Testis (tissue), 3 donors: ENCODE measurements around the gene STAC3. TPM values are rescaled to one million over a fixed set of nuclear protein-coding genes. Genes with fewer than 3 reads are reported as not detected.

Source experiments
- DNase-seq: peaks from one replicate; pipeline ENCODE4 v3.0.0-alpha.2; 2019
- H3K27ac ChIP-seq, 2 donors: fragments of 200-600 bp; sonication (generic); one replicate each; pipeline ENCODE4 v1.5.1; 2019
- H3K27me3 ChIP-seq: fragments of 200-600 bp; sonication (generic); one replicate; pipeline ENCODE4 v1.5.1; 2019
- H3K36me3 ChIP-seq: fragments of 200-600 bp; sonication (generic); one replicate; pipeline ENCODE4 v1.5.1; 2017; ENCODE audit warnings: low read depth; ENCODE audit errors: missing control alignments
- H3K4me1 ChIP-seq: fragments of 200-600 bp; sonication (generic); one replicate; pipeline ENCODE4 v1.5.1; 2019
- H3K4me3 ChIP-seq, 2 donors: fragments of 200-600 bp; sonication (generic); one replicate each; pipeline ENCODE4 v1.5.1; 2017 to 2019
- H3K9me3 ChIP-seq: fragments of 200-600 bp; sonication (generic); one replicate; pipeline ENCODE4 v1.5.1; 2017
- CTCF ChIP-seq, 3 experiments: fragments of 450-650 bp in 2 of 3; fragments of 200-600 bp in 1 of 3; sonication (generic) in 1 of 3; IDR thresholded peaks; one replicate each; pipeline ENCODE4 v1.5.1; 2016 to 2019; ENCODE audit warnings: antibody characterized with exemption in 3 of 3, mild to moderate bottlenecking in 2 of 3, moderate library complexity in 1 of 3
- POLR2A ChIP-seq: fragments of 450-650 bp; IDR thresholded peaks from one replicate; pipeline ENCODE4 v1.6.1; 2017; ENCODE audit warnings: antibody characterized with exemption, mild to moderate bottlenecking, moderate library complexity
- WGBS, 2 donors: methylation state at CpG; one replicate each; pipeline ENCODE4 v1.1.5; 2018; 5-methylcytosine and 5-hydroxymethylcytosine counted together
- intact Hi-C: fragments of 100-400 bp; cut with DNase I; formaldehyde crosslinking; loops from one replicate; pipeline ENCODE4 v1.15.1; 2023; ENCODE audit warnings: low total_unique reads
- polyA plus RNA-seq: library from polyadenylated mRNA; stranded (reverse); fragments of 350-450 nt; fragmentation: Illumina TruSeq; extraction: RNeasy Lipid Tissue Mini Kit (QIAGEN cat#74804); gene quantifications from one replicate; pipeline ENCODE4 v1.2.3, GENCODE V29; 2014; ENCODE audit warnings: low read depth, low replicate concordance; ENCODE audit not compliant: insufficient read depth
- total RNA-seq, 2 donors: library from RNA; depleted of rRNA; stranded (reverse); fragments of >200 nt; gene quantifications; one replicate each; pipeline ENCODE4 v1.2.3, GENCODE V29; 2016

Gene STAC3
- total and polyA plus RNA-seq, 3 donors from 2014 or later, result 5.0 to 23.4 (median 12.0) TPM

DNA sequence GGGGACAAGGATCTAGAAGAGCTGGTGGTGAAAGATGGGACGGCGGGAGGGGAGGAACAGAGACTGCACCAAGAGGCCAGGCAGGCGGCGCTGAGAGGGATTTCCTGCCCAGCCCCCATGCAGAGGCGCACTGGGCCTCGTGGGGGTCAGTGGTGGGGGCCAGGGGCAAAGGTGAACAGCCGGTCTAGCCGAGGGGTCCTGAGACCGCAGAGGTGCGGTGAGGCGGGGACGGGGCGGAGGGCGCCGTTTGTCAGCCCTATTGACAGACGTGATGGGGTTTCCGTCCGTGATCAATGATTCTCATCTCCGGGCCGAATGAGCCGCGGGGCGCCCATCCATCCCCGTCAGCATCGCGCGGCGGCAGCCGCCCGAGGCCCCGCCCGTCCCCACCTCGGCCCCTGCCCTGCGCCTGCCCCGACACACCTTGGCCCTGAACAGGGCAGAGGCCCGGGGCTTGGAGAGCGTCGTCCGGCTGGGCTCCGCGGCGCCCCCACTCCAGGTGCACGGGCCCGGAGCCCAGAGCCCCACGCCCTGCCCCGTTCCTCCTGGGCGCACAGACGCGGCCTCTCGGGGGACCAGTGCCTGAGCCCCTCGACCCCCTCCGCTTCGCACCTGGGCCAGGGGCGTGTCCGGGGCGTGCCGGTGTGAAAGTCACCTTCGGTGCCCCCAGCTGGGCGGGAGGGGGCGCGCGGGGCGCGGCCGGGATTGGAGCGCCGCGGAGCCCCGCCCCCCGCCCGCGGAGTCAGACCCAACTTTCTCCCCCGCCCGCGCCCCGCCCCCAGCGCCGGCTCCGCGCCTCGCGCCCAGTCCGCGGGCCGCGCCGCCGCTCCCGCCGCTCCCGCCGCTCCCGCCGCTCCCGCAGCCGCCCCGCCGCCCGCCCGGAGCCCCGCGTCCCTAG lies 34.7 kb downstream of the STAC3 start, which contains the start of gene NXPH4:
NXPH4 (plus strand) TSS at position 781 of the 898 bp plus-strand sequence. CDS start 176 bp downstream, outside the sequence.
- intact Hi-C loops, result no loop called here
- 2 to 3% methylated on average over 6 to 29 of the region's 102 CpGs for WGBS, 2 donors

GRCh38 chr12:57215668-57216013 lies 35.3 kb downstream of the STAC3 start:
- no peak for DNase-seq
- Histone ChIP-seq H3K4me3 (no peak overlapping the region), H3K36me3 (no peaks in the 10 kb centered on the region), H3K27me3 (no peaks in the 10 kb centered on the region), H3K4me1 (peaks cover 27% of the 10 kb centered on the region), H3K9me3 (no peaks in the 10 kb centered on the region), H3K27ac (no peak overlapping the region)
- 8 to 34% methylated on average over 4 to 7 of the region's 7 CpGs for WGBS, 2 donors
- intact Hi-C loops, result no loop called here
- TF ChIP-seq CTCF (IDR thresholded peaks at IDR 0.05) (no peak), POLR2A (no peak)

More for the DNA sequence above, 34.7 kb downstream of the STAC3 start, which contains the start of gene NXPH4:
- no peak for DNase-seq
- H3K4me3 ChIP-seq, result peak within 1 kb of the TSS; percentile 42 to 61
- TF ChIP-seq CTCF (IDR thresholded peaks at IDR 0.05), result no peak
- no peak for TF ChIP-seq POLR2A
- peaks cover 27% of the 10 kb centered on the region for H3K4me1 ChIP-seq
- no peaks in the 10 kb centered on the region for H3K9me3 ChIP-seq
- H3K36me3 ChIP-seq, result no peaks in the 10 kb centered on the region
- no peak within 1 kb of the TSS for H3K27ac ChIP-seq
- no peaks in the 10 kb centered on the region for H3K27me3 ChIP-seq

- Histone ChIP-seq H3K36me3 (no peaks in the 10 kb centered on the region), H3K27ac (no peak overlapping the region), H3K9me3 (no peaks in the 10 kb centered on the region), H3K27me3 (no peaks in the 10 kb centered on the region), H3K4me3 (no peak overlapping the region), H3K4me1 (peaks cover 27% of the 10 kb centered on the region)
- no peak for DNase-seq
- no peak for TF ChIP-seq CTCF (IDR thresholded peaks at IDR 0.05)
- TF ChIP-seq POLR2A, result no peak
- WGBS, 2 donors, result 36 to 42% methylated on average over 8 to 11 of the region's 11 CpGs
- intact Hi-C loops, result no loop called here
Measured at GRCh38 chr12:57215065-57215464, 35.9 kb downstream of the STAC3 start.

GRCh38 chr12:57214398-57214781 lies 36.6 kb downstream of the STAC3 start:
- H3K27ac ChIP-seq, result no peak overlapping the region
- peaks cover 27% of the 10 kb centered on the region for H3K4me1 ChIP-seq
- TF ChIP-seq POLR2A (no peak), CTCF (IDR thresholded peaks at IDR 0.05) (peak; percentile 57 to 76 (median 61))
- H3K27me3 ChIP-seq, result no peaks in the 10 kb centered on the region
- no peak overlapping the region for H3K4me3 ChIP-seq
- DNase-seq, result peak; percentile 71
- no peaks in the 10 kb centered on the region for H3K36me3 ChIP-seq
- WGBS, 2 donors, result 17 to 38% methylated on average over 14 of the region's 14 CpGs
- intact Hi-C loops, result no loop called here
- no peaks in the 10 kb centered on the region for H3K9me3 ChIP-seq
